ENCODE results near the gene FPR2.

DNA sequence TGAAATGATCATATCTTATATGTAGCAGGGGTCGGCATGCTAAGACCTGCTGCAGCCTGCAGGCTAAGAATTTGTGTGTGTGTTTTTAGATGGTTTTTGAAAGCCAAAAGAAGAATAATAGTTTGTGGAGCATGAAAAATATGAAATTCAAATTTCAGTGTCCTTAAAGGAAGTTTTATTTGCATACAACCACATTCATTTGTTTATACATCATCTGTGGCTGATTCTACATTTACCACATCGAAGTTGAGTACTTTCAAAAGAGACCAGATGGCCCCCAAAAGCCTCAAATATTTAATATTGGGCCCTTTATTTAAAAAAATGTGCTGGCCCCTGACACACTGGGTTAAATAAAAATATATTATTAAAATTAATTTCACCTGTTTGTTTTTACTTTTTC, 38.5 kb upstream of the FPR2 start:
- TF ChIP-seq CTCF (conservative IDR thresholded peaks at IDR 0.05) = no peak
- no peak for TF ChIP-seq EZH2 (IDR thresholded peaks at IDR 0.05; ENCODE audit: low read depth)

All from PC-9 (cell line).